GM10248 (cell line): ENCODE measurements around the gene YY2.

Source experiments
- CTCF ChIA-PET: fragments of 300-600 bp; sonication (Branson Sonifier 250); formaldehyde crosslinking; extraction: SDS; loops from one replicate; lab custom pipeline; 2021; ENCODE audit warnings: antibody characterized with exemption; lab: Yijun Ruan, JAX
- POLR2A ChIA-PET: fragments of 350-650 bp; sonication (Branson Sonifier 250); formaldehyde crosslinking; extraction: SDS; loops from one replicate; lab custom pipeline; 2020; ENCODE audit warnings: antibody characterized with exemption; lab: Yijun Ruan, JAX
- DNase-seq: peaks from one replicate; pipeline ENCODE4 v3.0.0; 2012; ENCODE audit errors: extremely low spot score
- TF ChIP-seq, protein P1 (sequence below): IDR thresholded peaks from 2 replicates; pipeline ENCODE4 v1.5.1; 2012; ENCODE audit warnings: mild to moderate bottlenecking, low read depth; ENCODE audit errors: extremely low read depth, missing control alignments, control extremely low read depth

The YY2 gene

GRCh38 chrX:21821875-21822274 lies 33.9 kb upstream of the YY2 start:
- ChIA-PET CTCF (no interaction called here), POLR2A (no interaction called here)
- DNase-seq, result no peak
- TF ChIP-seq, protein P1, sequence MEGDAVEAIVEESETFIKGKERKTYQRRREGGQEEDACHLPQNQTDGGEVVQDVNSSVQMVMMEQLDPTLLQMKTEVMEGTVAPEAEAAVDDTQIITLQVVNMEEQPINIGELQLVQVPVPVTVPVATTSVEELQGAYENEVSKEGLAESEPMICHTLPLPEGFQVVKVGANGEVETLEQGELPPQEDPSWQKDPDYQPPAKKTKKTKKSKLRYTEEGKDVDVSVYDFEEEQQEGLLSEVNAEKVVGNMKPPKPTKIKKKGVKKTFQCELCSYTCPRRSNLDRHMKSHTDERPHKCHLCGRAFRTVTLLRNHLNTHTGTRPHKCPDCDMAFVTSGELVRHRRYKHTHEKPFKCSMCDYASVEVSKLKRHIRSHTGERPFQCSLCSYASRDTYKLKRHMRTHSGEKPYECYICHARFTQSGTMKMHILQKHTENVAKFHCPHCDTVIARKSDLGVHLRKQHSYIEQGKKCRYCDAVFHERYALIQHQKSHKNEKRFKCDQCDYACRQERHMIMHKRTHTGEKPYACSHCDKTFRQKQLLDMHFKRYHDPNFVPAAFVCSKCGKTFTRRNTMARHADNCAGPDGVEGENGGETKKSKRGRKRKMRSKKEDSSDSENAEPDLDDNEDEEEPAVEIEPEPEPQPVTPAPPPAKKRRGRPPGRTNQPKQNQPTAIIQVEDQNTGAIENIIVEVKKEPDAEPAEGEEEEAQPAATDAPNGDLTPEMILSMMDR, result no peak

- CTCF ChIA-PET, result no interaction called here
- POLR2A ChIA-PET, result no interaction called here
- TF ChIP-seq, protein P1, result no peak
These were observed 24.3 kb upstream of the YY2 start for GRCh38 chrX:21831496-21831895.

GRCh38 chrX:21837056-21837455 lies 18.7 kb upstream of the YY2 start:
- ChIA-PET CTCF (no interaction called here), POLR2A (no interaction called here)
- DNase-seq, result no peak
- TF ChIP-seq, protein P1, result no peak

More at GRCh38 chrX:21831496-21831895, 24.3 kb upstream of the YY2 start:
- DNase-seq, result no peak

- ChIA-PET CTCF (no interaction called here), POLR2A (no interaction called here)
- DNase-seq, result no peak
- TF ChIP-seq, protein P1, result no peak
These were observed 16.9 kb upstream of the YY2 start for GRCh38 chrX:21838937-21839333.

DNA sequence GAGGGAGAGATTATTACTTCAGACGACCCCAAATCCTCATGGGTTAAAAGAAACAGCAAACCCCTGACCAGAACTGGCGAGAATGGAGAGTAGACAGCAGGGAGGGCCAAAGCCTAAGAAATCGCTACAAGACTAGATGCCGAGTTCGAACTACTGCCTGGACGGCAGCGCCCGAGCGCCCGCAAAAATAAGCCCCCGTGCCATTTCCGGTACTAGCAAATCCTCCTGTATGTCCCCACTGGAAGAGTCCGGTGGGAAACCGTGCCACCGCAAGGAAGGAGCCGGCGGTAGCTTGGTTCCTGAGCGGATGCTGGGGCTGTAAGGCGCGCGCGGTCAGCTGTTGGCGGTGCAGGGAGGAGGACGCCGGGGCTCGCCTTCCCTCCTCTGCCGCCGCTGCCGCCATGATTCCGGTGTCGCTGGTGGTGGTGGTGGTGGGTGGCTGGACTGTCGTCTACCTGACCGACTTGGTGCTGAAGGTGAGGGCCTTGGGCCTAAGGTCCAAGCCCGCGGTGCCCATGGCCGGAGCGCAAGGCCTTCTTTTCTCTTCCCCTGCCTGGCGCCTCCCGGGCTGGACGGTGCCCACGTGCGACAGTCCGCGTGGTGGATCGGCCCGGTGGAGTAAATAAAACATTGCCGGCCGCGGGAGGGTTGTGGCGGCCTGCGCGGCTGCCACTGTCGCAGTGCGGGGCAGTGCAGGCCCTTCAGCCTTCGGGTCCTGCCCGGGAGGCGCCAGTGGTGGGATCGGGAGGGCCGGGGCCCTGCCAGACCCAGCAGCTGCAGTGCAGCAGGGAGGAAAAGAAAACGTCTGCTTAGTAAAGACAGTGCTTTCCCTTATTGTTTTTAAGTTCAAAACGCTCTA lies 16.2 kb upstream of the YY2 start, which contains the start of gene MBTPS2:
Gene MBTPS2, plus strand, starts transcription at position 284 of the 859 bp plus-strand sequence. Its CDS starts 118 bp downstream, at position 402.
- TF ChIP-seq, protein P1, result no peak
- ChIA-PET POLR2A (no interaction called here), CTCF (no interaction called here)
- peak; percentile 52 for DNase-seq

DNA sequence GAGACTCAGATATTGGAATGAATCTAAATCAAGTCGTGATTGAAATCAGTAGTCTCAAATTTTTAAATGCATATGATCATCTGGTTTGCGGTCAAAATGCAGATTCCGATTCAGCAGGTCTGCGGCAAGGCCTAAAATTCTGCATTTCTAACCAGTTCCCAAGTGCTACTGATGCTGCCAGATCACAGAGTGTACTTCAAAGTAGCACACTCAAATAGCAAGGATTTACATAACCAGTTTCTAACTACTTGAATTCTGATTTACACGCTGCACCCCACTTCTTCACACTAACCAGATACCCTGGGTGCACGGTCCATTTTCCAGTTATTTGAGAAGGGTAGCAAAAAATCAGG lies 15.6 kb upstream of the YY2 start:
- TF ChIP-seq, protein P1, result no peak
- CTCF ChIA-PET, result no interaction called here
- no peak for DNase-seq
- POLR2A ChIA-PET, result no interaction called here
